Caco-2 (cell line): ENCODE data around the gene CD300C. TPM values are rescaled to one million over a fixed set of nuclear protein-coding genes. Genes with fewer than 3 reads are reported as not detected.

Experiments used
- BruUV-seq: library from RNA; stranded (reverse); fragments of 400-500 nt; replicated peaks from 2 replicates; lab custom pipeline; 2021; lab: Mats Ljungman, UMichigan
- CTCF ChIA-PET: fragments of 300-600 bp; sonication (Branson Sonifier 250); formaldehyde crosslinking; loops from one replicate; lab custom pipeline; 2022; ENCODE audit warnings: antibody characterized with exemption; lab: Charles Lee
- POLR2A ChIA-PET: fragments of 300-600 bp; sonication (Branson Sonifier 250); formaldehyde crosslinking; loops from one replicate; lab custom pipeline; 2022; ENCODE audit warnings: antibody characterized with exemption; lab: Charles Lee
- DNase-seq, 2 experiments: peaks; one replicate each; pipeline versions ENCODE4 v3.0.0 to v3.0.0-alpha.2; 2020 to 2022
- H3K27me3 ChIP-seq: replicated peaks from 2 replicates; pipeline ENCODE4 v1.6.0; 2011; ENCODE audit warnings: low read length; ENCODE audit not compliant: control insufficient read depth, insufficient read depth
- H3K36me3 ChIP-seq: 2 replicates; pipeline ENCODE4 v1.5.1; 2011; ENCODE audit warnings: low read length; ENCODE audit not compliant: control insufficient read depth, insufficient read depth
- H3K4me1 ChIP-seq: fragments of 250-450 bp; sonication (Bioruptor Pico); 2 replicates; pipeline ENCODE4 v1.5.1; 2020; ENCODE audit warnings: mild to moderate bottlenecking
- H3K4me3 ChIP-seq: 2 replicates; pipeline ENCODE4 v1.5.1; 2011; ENCODE audit warnings: low read depth, mild to moderate bottlenecking, control low read depth, low read length
- H3K9me3 ChIP-seq: fragments of 250-450 bp; sonication (Bioruptor Pico); 2 replicates; pipeline ENCODE4 v1.5.1; 2020; ENCODE audit warnings: mild to moderate bottlenecking, moderate library complexity
- H3K27ac Mint-ChIP-seq: one replicate; pipeline ENCODE4 v1.8.0; 2022; ENCODE audit warnings: mixed read lengths; ENCODE audit not compliant: unreplicated experiment
- H3K27me3 Mint-ChIP-seq: one replicate; pipeline ENCODE4 v1.8.0; 2022; ENCODE audit warnings: mixed read lengths; ENCODE audit not compliant: insufficient read depth, unreplicated experiment
- H3K36me3 Mint-ChIP-seq: one replicate; pipeline ENCODE4 v1.8.0; 2022; ENCODE audit warnings: mild to moderate bottlenecking, mixed read lengths; ENCODE audit not compliant: insufficient read depth, unreplicated experiment
- H3K4me1 Mint-ChIP-seq: one replicate; pipeline ENCODE4 v1.8.0; 2022; ENCODE audit warnings: low read depth, mixed read lengths; ENCODE audit not compliant: unreplicated experiment
- H3K4me3 Mint-ChIP-seq: one replicate; pipeline ENCODE4 v1.8.0; 2022; ENCODE audit warnings: mild to moderate bottlenecking, moderate library complexity, mixed read lengths; ENCODE audit not compliant: unreplicated experiment
- H3K9me3 Mint-ChIP-seq: one replicate; pipeline ENCODE4 v1.8.0; 2022; ENCODE audit warnings: mixed read lengths; ENCODE audit not compliant: unreplicated experiment
- CTCF ChIP-seq, 2 experiments: fragments of 200-600 bp in 1 of 2; IDR thresholded peaks; 1 replicate in 1 of 2; 2 replicates in 1 of 2; pipeline versions ENCODE4 v1.5.1 to v1.8.0; 2011 to 2022; ENCODE audit warnings: antibody characterized with exemption in 1 of 2, control low read depth in 1 of 2, inconsistent platforms in 1 of 2, low read depth in 1 of 2, low read length in 1 of 2, mild to moderate bottlenecking in 1 of 2, moderate library complexity in 1 of 2; ENCODE audit not compliant: insufficient read depth in 1 of 2, severe bottlenecking in 1 of 2, unreplicated experiment in 1 of 2
- intact Hi-C: fragments of 100-400 bp; cut with micrococcal nuclease; formaldehyde crosslinking; loops from one replicate; pipeline ENCODE4 v1.10.0; 2022; ENCODE audit not compliant: unreplicated experiment
- total RNA-seq: library from RNA; stranded (reverse); gene quantifications from 2 replicates; pipeline ENCODE4 v1.2.3, GENCODE V29; 2022

Gene CD300C
- total RNA-seq, 1 experiment from 2014 or later: not detected

- intact Hi-C loops: no loop called here
- Mint-ChIP-seq H3K27me3 (peaks cover 25% of the 10 kb centered on the region), H3K4me3 (no peak overlapping the region), H3K27ac (no peak overlapping the region), H3K36me3 (peaks cover 4% of the 10 kb centered on the region), H3K4me1 (no peaks in the 10 kb centered on the region), H3K9me3 (no peaks in the 10 kb centered on the region)
- no TSS peak for BruUV-seq
- Histone ChIP-seq H3K9me3 (no peaks in the 10 kb centered on the region), H3K4me1 (no peaks in the 10 kb centered on the region), H3K27me3 (no peaks in the 10 kb centered on the region), H3K4me3 (no peak overlapping the region), H3K36me3 (no peaks in the 10 kb centered on the region)
- ChIA-PET CTCF (interaction anchor here (0.8 kb wide), 1 partner anchor 377 kb away, joined by 4 read pairs; the partner anchor contains the start of gene OTOP2), POLR2A (no interaction called here)
- TF ChIP-seq CTCF (IDR thresholded peaks at IDR 0.05; ENCODE audit: insufficient read depth in 1 of 2, low read depth in 1 of 2, low read length in 1 of 2, severe bottlenecking in 1 of 2, unreplicated experiment in 1 of 2): no peak
- no peak for DNase-seq
Observed at GRCh38 chr17:74546586-74546985, 671 bp upstream of the CD300C start.

GRCh38 chr17:74544991-74545842, 698 bp downstream of the CD300C start:
- Mint-ChIP-seq H3K27me3 (peaks cover 21% of the 10 kb centered on the region), H3K4me3 (no peak overlapping the region), H3K27ac (no peak overlapping the region), H3K4me1 (no peaks in the 10 kb centered on the region), H3K9me3 (no peaks in the 10 kb centered on the region), H3K36me3 (peaks cover 3% of the 10 kb centered on the region)
- H3K4me3 ChIP-seq: no peak overlapping the region
- no peaks in the 10 kb centered on the region for H3K9me3 ChIP-seq
- ChIA-PET CTCF (no interaction called here), POLR2A (no interaction called here)
- DNase-seq: no peak
- no peaks in the 10 kb centered on the region for H3K4me1 ChIP-seq
- no peaks in the 10 kb centered on the region for H3K36me3 ChIP-seq
- no peak for TF ChIP-seq CTCF (IDR thresholded peaks at IDR 0.05; ENCODE audit: insufficient read depth in 1 of 2, low read depth in 1 of 2, low read length in 1 of 2, severe bottlenecking in 1 of 2, unreplicated experiment in 1 of 2)
- H3K27me3 ChIP-seq: peaks cover 1% of the 10 kb centered on the region
- BruUV-seq: no TSS peak
- intact Hi-C loops: no loop called here

GRCh38 chr17:74543891-74544760, 1.8 kb downstream of the CD300C start:
- H3K9me3 Mint-ChIP-seq: no peaks in the 10 kb centered on the region
- Histone ChIP-seq H3K4me1 (no peaks in the 10 kb centered on the region), H3K27me3 (peaks cover 2% of the 10 kb centered on the region), H3K4me3 (no peak overlapping the region), H3K9me3 (no peaks in the 10 kb centered on the region), H3K36me3 (no peaks in the 10 kb centered on the region)
- POLR2A ChIA-PET: no interaction called here
- no TSS peak for BruUV-seq
- no peak overlapping the region for H3K27ac Mint-ChIP-seq
- no peak for DNase-seq
- CTCF ChIA-PET: no interaction called here
- TF ChIP-seq CTCF (IDR thresholded peaks at IDR 0.05; ENCODE audit: insufficient read depth in 1 of 2, low read depth in 1 of 2, low read length in 1 of 2, severe bottlenecking in 1 of 2, unreplicated experiment in 1 of 2): no peak
- no peak overlapping the region for H3K4me3 Mint-ChIP-seq
- intact Hi-C loops: no loop called here
- no peaks in the 10 kb centered on the region for H3K36me3 Mint-ChIP-seq
- no peaks in the 10 kb centered on the region for H3K4me1 Mint-ChIP-seq
- H3K27me3 Mint-ChIP-seq: peaks cover 26% of the 10 kb centered on the region
